Adrenal gland (tissue), 5 donors: Measurements from ENCODE around the gene OPA1.

Experiments used
- CTCF ChIP-seq, 6 experiments: fragments of 450-650 bp in 4 of 6; fragments of 200-600 bp in 2 of 6; sonication (generic) in 1 of 6; IDR thresholded peaks; 1 replicate in 5 of 6; 2 replicates in 1 of 6; pipeline versions ENCODE4 v1.5.1 to v1.8.0; 2016 to 2021; ENCODE audit warnings: antibody characterized with exemption in 6 of 6, mild to moderate bottlenecking in 2 of 6, moderate library complexity in 1 of 6
- POLR2A ChIP-seq, 2 donors: fragments of 450-650 bp; IDR thresholded peaks; one replicate each; pipeline ENCODE4 v1.6.1; 2017; ENCODE audit warnings: antibody characterized with exemption in 2 of 2, mild to moderate bottlenecking in 2 of 2, moderate library complexity in 1 of 2
- donor health status: DM: no; HTN: no; CAD: no.

GRCh38 chr3:193746832-193747231, 153.8 kb downstream of the OPA1 start:
- no peak for TF ChIP-seq CTCF (IDR thresholded peaks at IDR 0.05)
- no peak for TF ChIP-seq POLR2A (IDR thresholded peaks at IDR 0.05)
